ENCODE results near the gene L2HGDH. TPM values are rescaled to one million over a fixed set of nuclear protein-coding genes. Genes with fewer than 3 reads are reported as not detected.
"Not testable (repeated sequence)": the region's sequence is repeated elsewhere in the genome, so short reads cannot be mapped to it uniquely, and the experiment has no call there.

L2HGDH gene
- polyA plus RNA-seq (ENCODE audit: insufficient read length in 4 of 4) = 10 to 100 TPM in 2 of 4 donors, 1 to 10 TPM in 2; 3.7 to 11.0 (median 9.7) TPM

- DNase-seq (ENCODE audit: low read depth in 4 of 4, low spot score in 3 of 4) = peak; percentile 87 to 90 (median 88)
Observed at GRCh38 chr14:50311972-50312733, at the start of gene L2HGDH, which contains the start of gene DMAC2L. L2HGDH (minus strand) TSS chr14:50312229; CDS start chr14:50312150, 79 bp downstream. DMAC2L (plus strand) TSS chr14:50312324; CDS start chr14:50321488, 9,164 bp downstream.

GRCh38 chr14:50360851-50361250, 48.8 kb upstream of the L2HGDH start:
- DNase-seq (ENCODE audit: low read depth in 4 of 4, low spot score in 3 of 4) = no peak

DNA sequence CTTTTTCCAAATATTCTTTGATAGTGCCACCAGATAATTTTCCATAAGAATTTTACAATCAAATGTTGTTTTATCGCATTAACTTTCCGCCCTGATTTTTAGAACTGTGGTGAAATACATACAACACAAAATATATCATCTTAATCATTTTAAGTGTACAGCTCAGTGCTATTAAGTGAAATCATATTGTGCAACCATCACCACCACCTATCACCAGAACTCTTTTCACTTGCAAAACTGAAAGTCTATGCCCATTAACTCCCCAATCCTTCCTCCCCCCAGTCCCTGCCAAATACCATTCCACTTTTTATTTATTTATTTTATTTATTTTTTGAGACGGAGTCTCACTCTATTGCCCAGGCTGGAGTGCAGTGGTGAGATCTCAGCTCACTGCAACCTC, 48.1 kb upstream of the L2HGDH start:
- no peak for DNase-seq (ENCODE audit: low read depth in 4 of 4, low spot score in 3 of 4)

DNA sequence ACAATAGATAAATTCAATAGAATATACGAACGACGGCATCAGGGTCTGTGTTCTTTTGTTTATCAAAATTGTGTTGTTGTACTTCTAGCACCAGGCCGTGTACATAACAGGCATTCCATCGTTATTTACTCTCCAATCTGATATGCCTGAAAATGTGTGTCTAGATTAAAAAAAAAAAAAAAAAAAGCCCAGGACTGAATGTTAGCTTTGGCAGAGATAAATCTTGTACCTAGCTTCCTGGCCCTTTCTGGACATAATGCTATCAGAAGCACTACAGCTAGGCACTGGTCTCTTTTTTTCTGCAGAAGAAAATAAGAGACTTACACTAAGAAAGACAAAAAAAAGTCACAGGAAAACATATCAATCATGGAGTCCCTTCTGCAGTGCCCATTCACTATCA, 47.6 kb upstream of the L2HGDH start:
- DNase-seq (ENCODE audit: low read depth in 4 of 4, low spot score in 3 of 4) = no peak

GRCh38 chr14:50357753-50358395, 45.8 kb upstream of the L2HGDH start:
- no peak for DNase-seq (ENCODE audit: low read depth in 4 of 4, low spot score in 3 of 4)

- no peak for DNase-seq (ENCODE audit: low read depth in 4 of 4, low spot score in 3 of 4)
Observed at GRCh38 chr14:50357124-50357523, 45.1 kb upstream of the L2HGDH start.

- DNase-seq (ENCODE audit: low read depth in 4 of 4, low spot score in 3 of 4) = not testable (repeated sequence)
Observed at GRCh38 chr14:50356283-50356682, 44.3 kb upstream of the L2HGDH start.

DNA sequence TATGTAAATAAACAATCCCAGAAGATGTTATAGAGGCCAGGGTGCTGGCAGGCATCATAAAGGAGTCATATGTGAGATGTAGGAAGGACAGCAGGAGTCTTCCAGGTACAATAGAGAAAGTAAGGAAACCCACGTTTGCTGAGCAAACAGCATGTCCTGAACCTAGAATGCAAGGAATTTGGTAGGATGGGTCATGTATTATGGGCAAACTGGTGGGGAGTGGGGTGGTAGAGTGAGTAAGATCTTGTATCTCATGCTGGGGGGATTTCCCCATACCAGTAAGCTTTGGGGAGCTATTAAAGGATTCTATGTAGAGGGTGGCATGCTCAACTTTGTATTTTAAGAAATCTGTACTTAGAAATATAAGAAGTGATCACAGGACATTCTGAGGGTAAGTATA, 43.7 kb upstream of the L2HGDH start:
- DNase-seq (ENCODE audit: low read depth in 4 of 4, low spot score in 3 of 4) = no peak

DNA sequence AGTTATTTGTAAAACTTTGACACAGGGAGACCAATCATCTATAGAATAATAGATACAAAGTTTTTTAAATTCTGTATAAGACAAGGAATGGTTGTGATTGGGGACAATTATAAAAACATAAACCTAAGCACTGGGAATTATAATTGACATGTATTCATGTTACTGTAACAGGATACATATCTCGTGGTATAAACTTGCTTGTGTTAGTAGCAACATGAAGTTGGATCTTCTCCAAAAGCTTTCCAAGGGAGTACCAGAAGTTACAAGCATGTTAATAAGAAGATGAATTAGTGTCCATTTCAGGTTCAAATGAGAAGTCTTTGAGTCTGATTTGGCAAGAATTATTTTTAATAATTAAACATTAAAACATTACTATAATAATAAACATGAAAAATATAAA, 42.5 kb upstream of the L2HGDH start:
- DNase-seq (ENCODE audit: low read depth in 4 of 4, low spot score in 3 of 4) = no peak

DNA sequence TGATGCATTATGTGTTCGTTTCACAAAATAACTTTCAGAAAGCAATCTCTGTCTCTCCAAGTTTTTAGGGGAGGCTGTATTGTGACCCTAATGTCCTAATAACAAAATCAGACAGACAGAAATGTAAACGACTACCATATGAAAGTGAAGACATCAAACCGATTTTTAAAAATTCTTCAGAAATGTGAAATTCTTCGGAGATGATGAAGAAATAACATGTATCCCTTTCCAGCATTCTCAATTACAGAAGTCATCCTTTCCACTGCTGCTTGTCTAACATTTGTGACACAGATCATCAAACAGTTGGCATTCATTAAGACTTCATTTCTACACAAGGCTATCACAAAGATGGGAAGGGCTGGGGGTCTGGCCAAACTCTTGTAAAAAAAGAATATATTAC, 41.1 kb upstream of the L2HGDH start:
- DNase-seq (ENCODE audit: low read depth in 4 of 4, low spot score in 3 of 4) = no peak

- no peak for DNase-seq (ENCODE audit: low read depth in 4 of 4, low spot score in 3 of 4)
Observed at GRCh38 chr14:50352584-50352983, 40.6 kb upstream of the L2HGDH start.

DNA sequence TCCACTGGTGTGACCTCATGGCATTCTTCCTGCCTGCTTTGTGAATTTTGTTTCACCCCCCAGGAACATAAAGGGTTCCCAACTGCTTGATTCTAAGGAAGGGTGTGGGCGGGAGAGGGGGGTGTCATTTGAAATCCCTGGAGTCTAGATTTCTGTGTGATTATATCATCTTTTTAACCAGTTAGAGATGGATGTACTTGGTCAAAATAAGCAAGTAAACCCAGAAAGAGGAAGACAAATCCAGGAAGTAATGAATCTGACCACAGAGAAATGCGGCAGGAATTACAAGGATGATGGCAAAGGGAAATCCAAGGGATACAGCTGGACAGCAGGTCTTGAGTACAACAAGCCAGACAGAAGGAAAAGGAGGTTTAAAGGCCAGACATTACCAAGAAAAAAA, 38.9 kb upstream of the L2HGDH start:
- DNase-seq (ENCODE audit: low read depth in 4 of 4, low spot score in 3 of 4) = no peak

DNA sequence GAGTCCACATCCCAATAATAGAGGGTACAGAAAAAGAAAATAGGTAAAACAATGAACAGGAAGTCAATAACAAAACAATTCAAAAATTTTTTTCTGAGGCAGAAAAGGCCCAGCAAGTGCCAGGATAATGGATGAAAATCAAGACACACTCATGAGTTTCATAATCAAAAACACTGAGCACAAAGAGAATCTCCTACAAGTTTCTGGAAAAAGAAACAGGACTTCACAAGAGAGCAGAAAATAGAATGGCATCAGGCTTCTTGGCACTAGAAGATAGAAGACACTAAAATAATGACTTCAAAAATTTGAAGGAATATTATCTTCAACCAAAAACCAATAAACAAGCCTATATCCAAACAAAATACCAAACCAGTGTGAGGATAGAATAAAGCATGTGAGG, 36.9 kb upstream of the L2HGDH start:
- DNase-seq (ENCODE audit: low read depth in 4 of 4, low spot score in 3 of 4) = no peak

DNA sequence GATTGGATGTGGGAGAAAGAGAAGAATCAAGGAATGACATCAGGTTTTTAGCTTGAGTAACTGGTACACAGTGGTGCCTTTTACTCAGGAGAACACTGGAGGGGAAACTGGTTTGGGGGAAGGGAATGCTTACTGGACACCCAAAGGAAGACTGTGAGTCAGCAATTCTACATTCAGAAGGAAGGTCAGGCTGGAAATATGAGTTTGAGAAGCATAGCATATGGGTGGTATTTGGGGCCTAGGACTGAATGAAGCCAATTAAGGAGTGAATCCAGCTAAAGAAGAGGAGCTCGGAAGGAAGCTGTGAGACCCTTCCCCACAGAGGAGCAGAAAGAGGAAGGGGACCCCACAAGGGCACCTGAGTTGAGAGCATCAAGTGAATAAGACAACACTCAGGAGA, 35.5 kb upstream of the L2HGDH start:
- no peak for DNase-seq (ENCODE audit: low read depth in 4 of 4, low spot score in 3 of 4)

DNA sequence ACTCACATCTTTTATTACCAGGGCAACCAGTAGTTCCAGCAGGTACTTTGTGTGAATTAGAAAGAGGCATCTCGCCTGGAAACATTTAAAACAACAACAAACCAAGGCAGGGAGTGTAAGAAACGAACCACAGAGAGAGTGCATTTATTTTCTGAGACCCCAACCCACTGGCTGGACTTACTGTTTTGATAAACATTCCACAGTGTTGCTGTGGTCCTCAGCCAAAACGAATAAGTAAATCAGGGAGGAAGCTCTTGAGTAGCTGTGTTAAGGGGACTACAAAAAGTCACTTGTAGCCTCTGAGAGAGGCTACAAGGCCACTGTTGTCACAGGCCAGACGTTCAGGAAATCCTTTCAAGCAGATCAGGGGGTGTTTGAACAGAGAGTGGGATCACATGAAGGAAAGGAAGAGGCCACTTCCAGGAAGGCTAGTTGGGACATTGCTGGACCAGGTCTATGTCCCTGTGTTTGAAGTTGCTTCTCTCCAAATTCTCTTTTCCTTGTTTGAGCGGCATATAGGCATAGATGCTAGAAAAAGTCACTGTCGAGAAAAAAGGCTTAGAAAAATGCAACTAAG, 33.9 kb upstream of the L2HGDH start:
- DNase-seq (ENCODE audit: low read depth in 4 of 4, low spot score in 3 of 4) = no peak

GRCh38 chr14:50344876-50345563, 33.0 kb upstream of the L2HGDH start:
- no peak for DNase-seq (ENCODE audit: low read depth in 4 of 4, low spot score in 3 of 4)

GRCh38 chr14:50344116-50344775, 32.2 kb upstream of the L2HGDH start:
- DNase-seq (ENCODE audit: low read depth in 4 of 4, low spot score in 3 of 4) = no peak

DNA sequence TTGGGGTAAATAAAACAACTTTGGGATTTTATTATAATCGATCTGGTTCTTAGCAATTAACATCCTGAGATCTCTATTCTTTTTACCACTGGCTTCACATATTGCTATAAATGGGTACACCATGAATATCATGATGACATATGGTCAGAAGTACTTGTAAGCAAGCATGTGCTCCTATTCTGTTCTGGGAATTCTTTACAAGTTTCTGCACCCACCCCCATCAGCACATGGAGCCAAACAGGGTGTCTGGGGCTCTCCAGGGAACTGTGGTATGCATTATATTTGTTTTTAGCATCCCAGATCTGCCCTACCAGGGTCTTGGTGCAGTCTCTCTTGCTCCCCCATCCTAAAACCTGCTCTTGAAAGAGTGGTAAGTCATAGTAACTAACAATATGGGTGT, 31.4 kb upstream of the L2HGDH start:
- no peak for DNase-seq (ENCODE audit: low read depth in 4 of 4, low spot score in 3 of 4)

GRCh38 chr14:50342221-50343078, 30.4 kb upstream of the L2HGDH start:
- DNase-seq (ENCODE audit: low read depth in 4 of 4, low spot score in 3 of 4) = no peak

DNA sequence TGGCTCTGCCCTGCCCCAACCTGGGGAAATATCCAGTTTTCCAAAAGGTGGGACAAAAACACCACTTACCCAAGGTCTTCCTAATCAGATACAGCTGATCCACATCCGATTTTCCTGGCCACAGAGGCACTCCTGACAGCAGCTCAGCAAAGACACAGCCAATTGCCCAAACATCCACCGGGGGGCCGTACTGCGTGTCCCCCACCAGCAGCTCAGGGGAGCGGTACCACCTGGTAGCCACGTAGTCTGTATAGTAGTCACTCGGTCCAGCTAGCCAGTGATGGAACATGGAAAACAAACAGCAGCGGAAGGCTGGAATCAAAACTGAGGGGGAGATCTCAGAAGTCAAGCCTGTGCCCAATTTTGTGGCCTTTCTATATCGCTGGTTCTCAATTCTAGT, 28.9 kb upstream of the L2HGDH start:
- no peak for DNase-seq (ENCODE audit: low read depth in 4 of 4, low spot score in 3 of 4)
